Glomerular visceral epithelial cell (primary cell): ENCODE measurements around the gene ATP5F1E.
"Not testable (repeated sequence)": the region's sequence is repeated elsewhere in the genome, so short reads cannot be mapped to it uniquely, and the experiment has no call there.

Experiments used
- DNase-seq: peaks from one replicate; pipeline ENCODE4 v3.0.0-alpha.2; 2016; ENCODE audit errors: extremely low spot score

The ATP5F1E gene

GRCh38 chr20:59020938-59021551 is 11.1 kb downstream of the ATP5F1E start:
- DNase-seq: peak; percentile 40

DNA sequence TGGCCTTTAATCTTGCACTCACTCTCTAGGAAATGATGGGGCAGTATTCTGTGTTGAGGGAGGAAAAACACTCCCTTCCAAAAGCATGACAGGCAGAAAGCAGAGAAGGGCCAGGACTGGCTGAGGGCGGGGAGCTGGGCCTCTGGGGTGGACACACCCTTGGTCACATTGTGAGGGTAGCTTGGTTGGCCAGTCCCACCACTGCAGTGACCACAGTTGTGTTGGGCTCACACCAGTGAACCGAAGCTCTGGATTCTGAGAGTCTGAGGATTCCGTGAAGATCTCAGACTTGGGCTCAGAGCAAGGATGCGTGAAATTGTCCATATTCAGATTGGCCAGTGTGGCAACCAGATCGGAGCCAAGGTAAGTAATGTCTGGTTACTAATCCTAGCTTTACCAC is 12.9 kb downstream of the ATP5F1E start, which contains the start of gene TUBB1:
TUBB1 (plus strand) TSS at position 213 of the 400 bp plus-strand sequence; CDS start at position 307, 94 bp downstream.
- DNase-seq: peak; percentile 79

DNA sequence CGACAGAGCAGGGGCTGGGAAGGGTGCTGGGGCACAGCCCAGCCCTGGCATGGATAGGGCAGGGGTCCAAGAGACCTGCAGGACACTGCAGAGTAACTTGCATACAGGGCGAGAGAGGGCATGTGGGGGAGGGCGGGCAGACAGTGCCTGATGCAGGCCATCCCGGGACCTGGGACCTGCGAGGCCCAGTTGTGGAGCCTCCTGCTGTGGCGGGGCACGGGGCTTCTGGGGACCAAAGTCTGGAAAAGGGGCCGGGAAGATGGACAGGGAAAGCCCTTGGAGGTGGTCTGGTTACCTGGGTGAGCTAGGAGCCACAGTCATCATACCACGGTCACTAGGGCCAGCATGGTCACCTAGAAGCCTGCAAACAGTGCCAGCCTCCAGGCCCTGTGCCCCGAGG is 13.3 kb downstream of the ATP5F1E start:
- no peak for DNase-seq

DNA sequence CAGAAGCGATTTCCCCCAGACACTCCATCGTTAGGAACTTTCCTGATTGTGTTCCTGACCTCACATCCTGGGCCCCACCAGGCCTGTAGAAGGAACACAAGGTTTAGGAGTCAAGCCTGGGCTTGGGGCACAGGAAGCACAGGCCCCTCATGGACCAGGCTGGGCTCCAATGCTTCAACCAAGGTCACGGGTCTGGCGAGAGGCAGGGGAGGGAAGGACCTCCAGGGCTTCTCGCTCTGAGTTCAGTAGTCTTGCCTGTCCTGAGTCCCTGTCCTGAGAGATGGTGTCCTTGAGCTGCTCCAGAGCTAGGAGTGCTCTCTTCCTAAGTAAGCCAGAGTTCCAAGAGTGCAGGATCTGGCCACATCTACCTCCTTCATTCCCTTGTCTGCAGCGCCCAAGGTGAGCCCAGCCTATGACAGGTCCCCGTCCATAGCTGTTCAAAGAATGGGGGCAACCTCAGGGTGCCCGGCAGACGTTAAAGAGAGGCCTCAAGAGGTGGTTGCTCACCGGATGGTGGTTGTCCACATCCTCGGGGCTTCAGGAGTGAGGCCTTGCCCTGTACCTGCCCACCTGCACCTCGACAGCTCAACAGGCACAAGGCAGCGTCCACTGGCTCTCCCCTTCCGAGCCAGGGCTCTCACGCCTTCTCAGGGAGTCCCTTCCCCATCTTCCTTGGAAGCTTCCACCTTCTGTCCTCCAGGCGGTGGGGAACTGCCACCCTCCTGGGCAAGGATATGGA is 14.5 kb downstream of the ATP5F1E start:
- no peak for DNase-seq

GRCh38 chr20:59016795-59017492 is 15.2 kb downstream of the ATP5F1E start:
- no peak for DNase-seq

DNA sequence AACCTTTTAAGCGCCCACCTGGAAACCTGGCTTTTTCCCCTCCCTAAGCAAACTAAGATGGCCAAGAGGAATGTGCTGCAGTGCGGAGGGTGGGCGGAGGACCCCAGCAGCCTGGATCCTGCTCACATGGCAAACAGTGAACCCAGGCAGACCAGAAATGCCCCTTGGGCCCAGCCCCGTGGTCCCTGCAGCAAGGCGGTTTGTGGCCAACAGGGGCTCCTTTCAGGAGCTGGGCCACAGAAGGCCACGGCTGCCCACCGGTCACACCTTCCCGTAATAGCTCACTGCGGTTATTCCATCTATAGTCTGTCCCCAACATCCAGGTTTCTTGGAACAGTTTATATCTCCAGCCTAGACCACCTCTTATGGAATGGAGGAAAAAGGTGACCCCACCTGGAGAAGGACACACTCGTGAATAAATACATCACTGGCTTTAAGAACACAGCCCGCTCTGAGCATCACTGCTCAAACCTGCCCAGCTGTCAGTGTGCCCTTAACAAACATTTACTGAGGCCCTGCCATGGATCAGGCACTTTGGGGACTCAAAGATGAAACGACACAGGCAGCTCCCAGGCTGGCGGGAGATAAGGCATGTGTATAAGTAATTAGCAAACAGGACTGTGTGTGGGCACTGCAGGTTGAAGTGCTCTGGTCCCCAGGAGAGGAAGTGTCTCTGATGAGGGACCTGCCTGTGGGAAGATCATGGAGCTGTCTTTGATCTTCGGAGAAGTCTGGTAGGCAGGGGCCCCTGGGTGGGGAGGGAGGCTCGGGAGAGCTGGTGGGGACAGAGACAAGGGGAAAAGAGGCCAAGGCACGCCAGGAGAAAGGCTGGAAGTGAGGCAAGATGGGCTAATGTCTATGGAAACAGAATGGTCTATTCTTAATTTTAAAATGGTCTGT is 16.1 kb downstream of the ATP5F1E start:
- DNase-seq: no peak

DNA sequence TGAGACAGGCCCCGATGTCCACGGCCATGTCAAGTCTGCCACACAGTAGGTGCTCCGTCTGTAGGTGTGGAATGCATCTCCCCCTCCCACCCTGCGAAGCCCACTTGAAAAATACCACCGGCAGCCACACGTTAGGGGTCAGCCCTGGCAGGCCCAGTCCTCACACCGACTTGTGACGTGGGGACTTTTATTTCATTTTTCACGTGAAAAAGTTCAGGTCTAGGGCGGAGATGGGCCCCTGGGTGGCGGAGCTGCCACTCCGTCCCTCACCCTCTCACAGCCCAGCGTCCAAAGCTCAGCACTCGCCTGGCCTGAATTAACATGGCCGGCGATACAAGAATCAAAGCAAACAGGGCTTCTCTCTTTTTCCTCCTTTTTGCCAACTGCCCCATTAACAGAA is 16.7 kb downstream of the ATP5F1E start:
- DNase-seq: no peak

- no peak for DNase-seq
Observed at GRCh38 chr20:59014680-59015389, 17.3 kb downstream of the ATP5F1E start.

DNA sequence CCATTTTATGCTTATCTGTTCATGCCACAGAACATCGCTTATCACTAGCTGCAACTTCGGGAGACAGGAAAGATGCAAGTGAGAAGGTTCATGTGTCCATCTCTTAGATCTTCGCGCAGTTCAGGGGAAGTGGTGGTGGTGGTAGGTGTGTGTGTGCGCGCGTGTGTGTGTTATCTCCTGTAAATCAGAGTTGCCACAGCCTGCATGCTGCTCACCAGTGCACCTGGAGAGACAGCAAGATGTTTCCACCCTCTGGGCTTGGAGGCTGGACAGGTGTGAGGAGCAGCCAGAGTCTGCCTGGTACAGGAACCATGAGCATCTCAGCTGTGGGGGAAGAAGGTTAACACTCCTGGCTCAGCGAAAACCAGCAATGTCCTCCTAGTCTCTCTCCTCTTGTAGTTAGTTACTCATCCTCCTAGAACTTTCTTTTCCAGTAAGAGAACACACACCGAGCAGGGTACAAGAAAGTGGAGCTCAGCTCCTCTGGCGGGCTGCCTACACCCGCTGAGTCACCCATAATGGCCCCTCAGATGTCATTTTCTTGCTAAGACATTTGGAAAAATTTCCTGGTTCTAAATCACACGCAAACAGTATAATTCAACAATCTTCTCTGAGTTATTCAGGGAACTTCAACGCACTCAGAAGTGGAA is 18.1 kb downstream of the ATP5F1E start:
- DNase-seq: no peak

GRCh38 chr20:59013031-59013951 is 18.8 kb downstream of the ATP5F1E start:
- no peak for DNase-seq

- DNase-seq: not testable (repeated sequence)
Observed at GRCh38 chr20:59011874-59012157, 20.3 kb downstream of the ATP5F1E start.

- peak; percentile 98 for DNase-seq
Observed at GRCh38 chr20:59010995-59011873, 20.9 kb downstream of the ATP5F1E start.

DNA sequence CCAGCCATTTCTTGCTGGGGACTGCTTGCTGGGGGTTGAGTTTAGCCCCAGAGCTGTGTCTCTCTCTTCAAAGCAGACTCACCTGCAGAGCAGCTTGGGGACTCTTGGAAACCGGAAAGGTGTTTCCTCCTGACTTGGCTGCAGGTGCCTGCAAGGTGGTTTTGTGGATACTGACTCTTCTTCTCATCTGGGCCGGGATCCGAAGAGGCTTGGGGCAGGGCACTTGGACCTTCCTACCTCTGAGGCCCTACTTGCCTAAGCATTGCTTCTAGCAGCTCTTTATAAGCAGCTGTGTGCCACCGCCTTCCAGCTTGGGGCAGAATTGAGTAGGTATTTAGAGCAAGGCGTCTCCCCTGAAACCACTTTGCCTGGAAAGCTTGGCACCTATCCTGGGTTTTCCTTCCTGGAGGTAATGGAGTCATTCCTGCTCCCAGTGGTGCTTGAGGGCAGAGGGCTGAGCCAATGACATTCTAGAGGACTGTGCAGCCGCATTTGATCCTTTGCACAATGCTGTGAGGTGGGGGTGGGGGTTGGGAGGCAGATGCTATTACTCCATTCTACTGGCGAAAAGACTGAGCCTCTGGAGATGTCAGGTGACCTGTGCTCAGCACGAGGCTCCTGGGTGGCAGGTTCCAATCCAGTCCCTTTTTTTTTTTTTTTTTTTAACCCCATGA is 21.7 kb downstream of the ATP5F1E start:
- peak; percentile 74 for DNase-seq

DNA sequence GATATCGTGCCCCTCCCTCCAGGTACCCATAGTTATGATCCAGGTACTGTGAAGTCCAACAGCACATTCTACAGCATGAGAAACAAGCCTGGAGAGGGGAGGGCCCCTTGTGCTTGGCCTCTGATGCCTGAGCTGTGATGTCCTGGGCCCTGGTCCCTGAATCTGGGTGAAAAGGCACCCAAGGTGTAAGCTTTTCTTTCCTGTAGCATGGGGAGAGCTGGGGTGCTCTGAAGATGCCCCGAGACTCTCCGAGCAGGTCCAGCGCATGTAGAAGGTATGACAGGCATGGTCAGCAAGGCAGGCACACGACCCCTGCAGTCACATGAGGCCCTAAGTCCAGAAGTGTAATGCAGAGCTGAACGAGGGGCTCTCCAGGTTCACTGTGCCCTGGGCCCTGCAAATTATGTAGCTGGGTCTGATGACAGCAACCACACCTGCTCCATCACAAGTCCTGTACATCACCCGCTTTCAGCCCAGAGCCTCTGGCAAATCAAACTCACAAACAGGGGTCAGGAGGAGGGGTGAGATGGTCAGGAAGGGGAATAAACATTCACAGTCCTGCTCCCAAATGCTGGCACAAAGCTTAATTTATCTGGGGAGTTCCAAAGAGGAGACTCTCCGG is 23.3 kb downstream of the ATP5F1E start:
- DNase-seq: no peak

- DNase-seq: peak; percentile 94
Observed at GRCh38 chr20:59007665-59008511, 24.2 kb downstream of the ATP5F1E start.

DNA sequence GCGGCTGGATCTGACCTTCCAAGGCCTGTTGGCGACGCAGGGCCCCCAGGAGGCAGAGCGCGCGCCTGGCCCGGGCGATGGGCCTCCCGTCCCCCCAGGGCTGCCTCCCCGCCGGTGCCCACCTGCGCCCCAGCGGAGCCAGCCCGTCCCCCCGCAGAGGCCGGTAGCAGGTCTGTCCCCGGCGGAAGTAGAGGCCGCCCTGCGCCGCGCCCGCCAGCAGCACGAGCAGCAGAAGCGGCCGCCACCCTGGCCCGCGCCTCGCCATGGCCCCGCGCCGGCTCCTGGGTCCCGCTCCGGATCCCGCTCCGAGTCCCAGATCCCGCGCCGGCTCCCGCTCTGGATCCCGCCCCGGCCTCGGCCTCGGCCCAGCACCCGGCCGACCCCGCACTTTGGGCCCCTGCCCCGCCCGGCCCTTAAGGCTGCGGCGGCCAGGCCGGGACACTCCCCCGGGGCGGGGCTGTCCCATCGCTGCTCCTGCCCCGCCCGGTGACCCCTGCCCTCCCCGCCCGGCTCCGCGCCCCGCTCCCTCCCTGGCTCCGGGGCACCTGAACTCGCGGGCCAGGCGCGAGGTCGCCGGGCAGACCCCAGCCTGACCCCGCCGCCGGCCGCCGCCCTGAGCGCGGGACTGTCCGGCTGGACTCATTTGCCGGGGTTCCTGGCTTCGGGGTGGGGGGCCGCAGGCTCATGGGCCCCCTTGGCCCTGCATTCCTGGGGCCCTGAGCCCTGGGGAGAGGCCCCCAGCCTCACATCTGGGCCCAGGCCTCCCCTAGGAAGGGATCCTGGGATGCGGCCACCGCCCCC is 25.1 kb downstream of the ATP5F1E start, which contains the start of gene CTSZ:
CTSZ (minus strand) TSS at position 391 of the 801 bp plus-strand sequence; CDS start at position 265, 126 bp downstream.
- peak; percentile 76 for DNase-seq
